ENCODE data around the gene RFX7.

Gene RFX7

DNA sequence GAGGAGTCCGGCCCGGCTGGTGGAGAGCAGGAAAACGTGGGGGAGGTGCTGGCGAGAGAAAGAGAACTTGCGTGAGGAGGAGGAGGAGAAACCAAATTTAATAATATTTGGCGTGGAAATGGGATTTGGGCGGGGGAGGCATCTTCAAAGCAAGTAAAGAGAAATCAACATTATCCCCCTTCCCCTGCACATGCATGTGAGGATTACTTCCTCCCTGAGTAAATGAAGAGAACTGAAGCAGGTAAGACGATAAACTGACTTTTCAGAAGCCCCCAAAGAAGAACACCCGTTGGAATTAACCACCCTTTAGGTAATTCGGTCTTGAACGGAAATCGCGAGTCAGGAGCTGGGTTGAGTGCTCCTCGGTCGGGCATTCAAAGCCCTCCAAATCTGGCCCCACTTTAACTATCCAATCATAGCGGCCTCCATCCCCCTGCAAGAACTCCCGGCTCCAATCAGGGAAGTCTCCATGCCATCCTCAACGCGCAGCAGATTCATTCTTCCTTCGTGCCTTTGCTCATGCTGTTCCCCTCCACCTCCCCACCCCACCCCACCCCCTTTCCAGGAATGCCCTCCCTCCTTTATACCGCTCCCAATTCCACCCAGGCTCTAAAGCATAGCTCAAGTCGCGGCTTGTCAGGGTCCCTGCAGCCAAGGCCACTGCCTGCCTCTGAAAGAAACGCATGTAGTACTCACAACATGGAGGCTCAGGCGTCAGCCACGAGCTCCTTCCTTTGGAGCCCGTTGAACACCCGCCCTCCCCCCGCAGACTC is 545 bp upstream of the RFX7 start:
- peak in 48 of 51 donors; percentile 14 to 88 (median 58) for DNase-seq

DNA sequence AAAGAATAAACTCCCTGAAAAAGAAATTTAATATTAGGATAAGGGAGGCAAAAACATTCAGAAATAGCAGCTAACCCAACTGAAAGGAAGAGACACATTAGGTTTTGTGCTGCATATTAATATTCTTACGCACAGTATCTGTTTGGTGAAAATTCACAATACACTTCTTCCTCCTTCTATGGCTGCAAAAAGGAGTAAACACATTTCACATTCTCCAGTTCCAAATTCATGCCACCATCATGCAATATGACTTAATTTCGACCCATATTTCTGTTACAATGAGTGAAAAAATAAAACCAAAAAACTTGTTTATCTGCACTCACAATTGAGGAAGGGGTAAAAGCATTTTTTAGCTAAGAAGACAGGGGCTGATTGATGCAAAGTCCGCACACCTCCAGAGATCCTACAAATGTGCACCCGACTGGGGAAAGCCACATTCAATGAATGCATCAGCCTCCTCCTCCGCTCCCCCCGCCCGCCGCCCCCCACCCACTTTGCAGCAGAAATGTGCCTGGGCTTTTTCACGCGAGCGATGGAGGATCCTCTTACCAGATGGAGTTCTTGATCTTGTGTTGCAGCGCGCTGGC is 1.0 kb downstream of the RFX7 start:
- peak in 4 of 51 donors; percentile 36 to 84 (median 61) for DNase-seq

DNA sequence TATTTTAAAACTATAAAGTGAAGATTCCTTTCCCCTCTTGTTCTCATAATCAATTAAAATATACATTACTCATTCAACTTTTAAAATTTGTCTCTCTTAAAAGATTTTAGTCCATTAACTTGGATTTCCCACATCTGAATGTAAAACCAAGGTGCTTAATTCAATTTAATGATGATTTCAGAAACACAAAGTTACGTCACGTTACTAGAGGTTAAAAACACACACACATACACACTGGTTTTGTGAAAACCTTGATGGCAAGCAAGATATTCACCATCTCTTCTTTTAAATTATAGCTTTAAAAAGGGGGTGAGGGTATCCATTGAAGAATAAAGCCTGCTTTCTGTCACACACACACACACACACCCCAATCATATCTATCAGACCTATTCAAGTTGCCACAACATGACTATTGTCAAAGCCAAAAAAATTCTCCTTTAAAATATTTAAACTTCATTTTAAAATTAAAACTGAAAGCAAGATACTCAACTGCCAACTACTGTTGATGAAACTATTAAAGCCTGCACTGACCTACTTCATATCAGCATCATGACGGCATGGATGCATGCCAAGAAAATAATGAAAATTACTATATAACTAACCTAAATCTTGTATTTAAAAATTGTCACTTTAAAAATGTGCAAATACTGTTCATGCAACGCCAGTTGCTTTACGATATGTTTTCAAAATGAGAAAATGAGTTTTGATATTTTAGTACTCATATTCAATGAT is 2.1 kb downstream of the RFX7 start:
- DNase-seq = no peak

DNA sequence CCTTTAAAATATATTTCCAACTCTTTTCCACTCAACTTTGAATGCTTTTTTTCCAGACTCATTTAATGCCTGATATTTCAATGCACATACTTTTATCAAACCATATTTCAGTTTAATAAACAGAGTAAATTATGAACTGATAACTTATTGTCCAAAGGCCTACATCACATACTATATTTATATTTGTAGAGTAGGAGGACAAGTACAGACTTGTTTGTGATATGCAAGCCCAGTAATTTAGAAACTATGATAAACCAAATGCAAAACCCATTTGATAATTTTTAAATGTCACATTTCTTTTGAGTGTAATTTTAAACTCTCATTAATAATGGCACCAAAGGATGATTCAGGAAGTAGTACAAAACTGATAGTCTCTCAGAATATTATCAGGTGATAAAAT is 3.3 kb downstream of the RFX7 start:
- no peak for DNase-seq

DNA sequence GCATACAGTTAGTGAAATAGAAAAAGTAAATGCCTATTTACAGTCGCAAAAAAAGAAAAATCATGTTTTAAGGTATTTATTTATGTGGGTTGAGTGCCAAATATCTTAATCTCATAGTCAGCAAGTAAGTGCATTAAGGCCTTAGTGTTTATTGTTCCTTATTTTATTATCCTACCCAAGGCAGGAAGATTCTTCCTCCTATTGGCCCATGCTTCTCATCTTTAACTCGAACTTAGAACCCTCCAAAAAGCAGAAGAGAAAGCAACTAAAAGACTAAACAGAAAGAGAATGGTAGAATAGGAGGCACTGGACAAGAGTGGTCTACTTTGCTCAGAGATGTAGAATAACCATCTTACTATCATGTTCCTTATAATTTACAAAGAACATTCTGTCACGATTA is 7.5 kb downstream of the RFX7 start:
- DNase-seq = no peak

DNA sequence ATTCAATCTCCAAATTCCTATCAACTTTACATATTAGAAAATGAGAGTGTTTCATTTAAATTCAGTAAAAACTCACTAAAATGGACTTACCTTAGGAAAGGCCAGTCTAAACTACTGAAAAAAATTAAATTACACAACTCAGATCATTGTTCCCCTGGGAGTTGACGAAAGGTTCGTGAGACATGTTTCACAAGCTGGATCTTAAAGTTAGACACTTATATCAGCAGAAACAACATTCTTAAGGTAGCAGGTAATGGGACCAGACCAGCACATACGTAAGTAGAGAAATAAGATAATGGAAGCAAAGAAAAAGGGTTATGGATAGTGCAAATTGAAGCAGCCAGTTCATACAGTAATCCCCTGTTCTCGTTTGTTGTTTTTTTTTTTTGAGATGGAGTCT is 8.9 kb downstream of the RFX7 start:
- DNase-seq = no peak

DNA sequence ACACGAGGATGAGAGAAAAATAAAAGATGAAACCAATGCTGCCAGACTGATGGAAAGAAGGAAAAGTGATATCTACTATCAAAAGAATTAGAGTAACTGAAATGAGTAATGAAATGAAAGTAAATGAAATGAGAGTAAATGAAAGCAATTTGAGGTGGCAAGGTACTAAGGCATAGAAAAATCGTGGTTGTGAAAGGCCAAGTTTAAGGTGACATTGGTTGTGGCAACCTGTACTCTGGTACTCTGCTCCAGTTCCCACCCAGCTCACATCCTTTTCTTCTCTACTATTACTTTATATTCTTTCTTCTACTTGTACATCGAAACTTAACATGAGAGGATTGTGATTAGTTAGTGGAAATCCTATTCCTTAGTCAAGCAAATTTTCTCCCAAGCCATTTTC is 10.1 kb downstream of the RFX7 start:
- no peak for DNase-seq

DNA sequence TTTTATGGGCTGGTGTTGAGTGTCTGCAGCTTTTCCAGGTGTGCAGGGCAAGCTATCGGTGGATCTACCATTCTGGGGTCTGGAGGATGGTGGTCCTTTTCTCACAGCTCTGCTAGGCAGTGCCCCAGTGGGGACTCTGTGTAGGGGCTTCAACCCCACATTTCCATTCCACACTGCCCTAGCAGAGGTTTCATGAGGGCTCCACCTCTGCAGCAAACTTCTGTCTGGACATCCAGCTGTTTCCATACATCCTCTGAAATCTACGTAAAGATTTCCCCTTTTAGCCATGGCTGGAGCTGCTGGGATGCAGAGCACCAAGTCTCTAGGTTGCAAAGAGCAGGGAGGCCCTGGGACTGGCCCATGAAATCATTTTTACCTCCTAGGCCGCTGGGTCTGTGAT is 11.6 kb downstream of the RFX7 start:
- no peak for DNase-seq

DNA sequence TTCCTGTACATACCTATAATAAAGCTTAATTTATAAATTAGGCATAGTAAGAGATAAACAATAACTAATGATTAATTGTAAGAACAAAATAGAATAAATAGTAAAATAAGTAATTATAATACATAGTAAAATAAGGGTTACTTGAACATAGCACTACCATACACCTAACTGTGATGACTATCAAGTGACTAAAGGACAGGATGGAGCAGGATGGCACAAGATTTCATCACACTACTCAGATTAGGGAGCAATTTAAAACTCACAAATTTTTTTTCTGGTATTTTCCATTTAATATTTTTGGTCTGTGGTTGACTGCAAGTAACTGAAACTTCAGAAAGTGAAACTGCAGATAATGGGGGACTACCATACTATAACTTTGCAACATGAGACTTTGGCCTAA is 14.8 kb downstream of the RFX7 start:
- no peak for DNase-seq

DNA sequence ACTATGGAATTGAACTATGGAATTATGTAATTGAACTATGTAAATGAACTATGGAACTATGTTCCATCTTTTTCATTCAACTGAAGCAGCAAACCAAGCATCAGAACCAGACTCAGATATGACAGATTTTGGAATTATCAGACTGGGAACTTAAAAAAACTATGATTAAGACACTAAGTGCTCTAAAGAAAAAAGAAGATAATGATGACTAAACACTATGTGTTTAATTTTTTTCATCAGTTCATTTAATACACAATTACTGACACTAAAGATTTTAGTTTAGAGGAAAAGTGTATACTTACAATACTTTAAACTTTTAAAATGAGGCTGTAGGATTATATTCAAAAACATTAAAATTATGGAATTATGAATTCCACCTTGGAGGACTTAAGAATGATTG is 15.3 kb downstream of the RFX7 start:
- DNase-seq = no peak

DNA sequence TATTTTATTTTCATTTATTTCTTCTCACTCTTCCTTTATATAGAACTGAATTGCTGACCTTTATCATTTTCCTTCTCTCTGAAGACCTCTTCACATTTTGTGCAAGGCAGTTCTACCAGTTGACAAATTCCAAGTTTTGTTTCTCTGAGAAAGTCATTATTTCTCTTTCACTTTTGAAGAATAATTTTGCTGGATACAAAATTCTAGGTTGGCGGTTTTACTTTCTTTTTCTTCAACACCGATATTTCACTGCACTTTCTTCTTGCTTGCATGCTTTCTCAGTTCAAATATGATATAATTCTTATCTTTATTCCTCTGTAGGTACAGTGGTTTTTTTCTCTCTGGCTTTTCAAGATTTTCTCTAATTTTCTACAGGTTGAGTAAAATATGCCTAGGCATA is 15.9 kb downstream of the RFX7 start:
- DNase-seq = no peak

DNA sequence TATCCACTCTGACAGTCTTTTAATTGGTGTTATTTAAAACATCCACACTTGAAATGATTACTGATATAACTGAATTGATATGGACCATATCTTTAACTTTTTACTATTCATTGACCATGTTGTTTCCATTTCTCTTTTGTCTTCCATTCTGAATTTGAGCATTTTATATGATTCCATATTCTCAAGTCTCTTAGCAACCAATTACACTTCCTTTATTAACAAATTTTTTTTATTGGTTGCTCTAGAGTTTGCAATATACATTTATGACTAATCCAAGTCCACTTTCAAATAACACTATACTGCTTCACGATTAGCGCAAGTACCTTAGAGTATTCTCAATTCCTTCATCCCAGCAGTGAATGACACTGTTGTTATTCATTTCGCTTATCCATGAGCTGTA is 16.4 kb downstream of the RFX7 start:
- no peak for DNase-seq

DNA sequence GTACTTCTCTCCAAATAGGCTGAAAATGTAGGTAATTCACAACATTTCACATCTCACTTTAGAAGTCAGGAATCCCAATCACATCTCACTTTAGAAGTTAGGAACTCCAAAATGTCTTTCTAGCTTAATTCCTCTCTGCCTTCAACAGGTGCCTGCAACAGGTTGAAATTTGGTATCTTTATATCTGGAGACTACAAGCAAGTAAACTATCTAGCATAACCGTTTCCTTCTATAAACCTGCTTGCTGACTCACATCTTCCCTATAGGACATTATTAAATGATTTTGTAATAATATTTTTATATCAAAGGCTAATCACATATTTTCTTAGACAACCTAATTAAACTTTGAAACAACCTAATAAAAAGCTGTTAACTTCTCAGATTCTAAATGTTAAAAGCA is 18.2 kb downstream of the RFX7 start:
- no peak for DNase-seq

DNA sequence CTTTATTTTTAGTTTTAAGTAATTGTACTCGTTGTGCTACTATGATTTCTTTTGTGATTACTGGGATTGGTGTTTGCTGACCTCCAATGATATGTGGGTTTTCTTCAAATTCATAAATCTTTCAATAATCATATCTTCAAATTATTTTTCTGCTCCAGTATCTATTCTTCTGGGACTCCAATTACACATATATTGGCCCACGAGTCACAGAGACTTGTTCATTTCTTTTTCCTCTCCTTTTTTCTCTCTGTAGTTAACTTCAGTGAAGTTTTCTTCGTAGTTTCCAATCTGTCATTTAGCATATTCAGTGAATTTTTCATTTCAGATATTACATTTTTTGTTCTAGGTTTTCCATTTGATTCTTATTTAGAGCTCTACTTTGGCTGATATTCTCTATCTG is 21.4 kb downstream of the RFX7 start:
- DNase-seq = no peak

DNA sequence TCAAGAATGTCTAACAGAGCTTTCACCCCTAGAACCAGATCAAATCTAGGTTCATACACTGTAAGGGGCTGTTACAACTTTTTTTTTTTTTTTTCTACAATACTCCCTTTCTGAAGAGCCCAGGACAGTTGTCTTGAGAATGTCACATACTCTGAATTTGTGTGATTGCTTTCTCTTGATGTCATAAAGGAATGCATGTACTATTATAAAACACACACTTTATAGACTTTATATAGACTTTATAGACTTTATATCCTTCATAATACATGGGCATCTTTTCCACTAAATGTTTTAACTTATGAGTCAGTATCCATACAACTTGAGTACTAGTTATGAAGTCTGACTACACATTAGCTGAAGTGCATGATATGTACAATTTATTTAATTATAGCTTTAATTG is 26.3 kb downstream of the RFX7 start:
- DNase-seq = no peak

DNA sequence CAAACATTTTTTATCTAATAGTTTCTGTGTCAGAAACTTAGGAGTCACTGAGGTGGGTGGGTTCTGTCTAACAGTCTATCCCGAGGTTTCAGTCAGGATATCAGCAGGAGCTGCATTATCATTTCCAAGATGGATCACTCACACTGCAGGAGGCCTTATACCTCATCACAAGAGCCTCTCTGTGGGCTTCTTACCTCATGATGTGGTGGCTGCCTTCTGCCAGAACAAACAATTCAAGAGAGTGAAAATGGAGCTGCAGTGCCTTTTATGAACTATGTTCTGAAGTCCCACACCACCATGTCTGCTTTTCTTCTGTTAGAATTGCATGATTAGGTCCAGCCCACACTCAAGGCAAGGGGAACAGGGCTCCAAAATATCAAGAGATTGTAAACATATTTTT is 27.9 kb downstream of the RFX7 start:
- DNase-seq = no peak

DNA sequence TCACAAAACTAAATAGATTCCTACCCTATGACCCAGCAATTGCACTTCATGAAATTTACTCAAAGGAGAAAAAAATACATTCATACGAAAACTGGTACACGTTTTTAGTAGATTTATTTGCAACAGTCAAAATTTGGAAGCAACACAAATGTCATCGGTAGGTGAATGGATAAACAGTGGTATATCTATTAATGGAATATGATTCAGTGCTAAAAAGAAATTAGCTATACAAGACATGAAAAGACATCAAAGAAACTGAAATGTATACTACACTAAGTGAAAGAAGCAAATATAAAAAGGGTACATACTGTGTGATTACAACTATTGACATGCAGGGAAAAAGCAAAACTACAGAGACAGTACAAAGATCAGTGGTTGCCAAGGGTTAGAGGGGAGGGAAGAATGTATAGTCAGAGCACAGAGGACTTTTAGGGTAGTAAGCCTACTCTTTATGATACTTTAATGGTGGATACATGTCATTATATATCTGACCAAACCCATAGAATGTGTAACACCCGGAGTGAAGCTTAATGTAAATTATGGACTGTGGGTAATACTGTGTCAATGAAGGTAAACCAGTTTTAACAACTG is 31.6 kb downstream of the RFX7 start:
- no peak for DNase-seq

DNA sequence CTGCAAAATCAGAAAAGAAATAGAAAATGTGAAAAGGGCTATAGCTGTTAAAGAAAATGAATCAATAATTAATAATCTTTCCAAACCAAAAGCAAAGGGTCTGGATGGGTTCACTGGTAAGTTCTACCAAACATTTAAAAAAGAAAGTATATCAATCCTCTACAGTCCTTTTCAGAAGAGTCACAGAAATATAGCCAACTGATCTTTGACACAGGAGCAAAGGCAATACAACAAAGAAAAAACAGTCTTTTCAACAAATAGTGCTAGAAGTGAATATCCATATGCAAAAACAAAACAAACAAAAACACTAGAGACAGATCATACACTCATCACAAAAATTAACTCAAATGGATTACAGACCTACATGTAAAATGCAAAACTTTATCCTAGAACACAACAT is 32.6 kb downstream of the RFX7 start:
- no peak for DNase-seq

DNA sequence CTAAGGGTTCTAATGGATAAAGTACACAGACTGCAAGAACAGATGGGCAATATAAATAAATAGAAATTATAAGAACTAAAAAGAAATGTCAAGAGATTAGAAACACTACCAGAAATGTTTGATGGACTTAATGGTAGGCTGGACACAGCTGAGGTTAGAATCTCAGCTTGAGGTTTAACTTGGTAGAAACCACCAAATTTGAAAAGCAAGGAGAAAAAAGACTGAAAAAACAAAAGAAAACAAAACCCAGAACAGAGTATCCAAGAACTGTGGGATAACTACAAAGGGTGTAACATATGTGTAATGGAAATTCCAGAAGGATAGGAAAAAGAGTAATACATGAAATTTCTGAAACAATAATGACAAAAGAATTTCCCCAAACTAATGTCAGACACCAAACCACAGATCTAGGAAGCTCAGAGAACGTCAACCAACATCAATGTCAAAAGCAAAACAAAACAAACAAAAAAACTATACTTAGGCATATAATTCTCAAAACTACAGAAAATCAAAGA is 35.0 kb downstream of the RFX7 start:
- no peak for DNase-seq

DNA sequence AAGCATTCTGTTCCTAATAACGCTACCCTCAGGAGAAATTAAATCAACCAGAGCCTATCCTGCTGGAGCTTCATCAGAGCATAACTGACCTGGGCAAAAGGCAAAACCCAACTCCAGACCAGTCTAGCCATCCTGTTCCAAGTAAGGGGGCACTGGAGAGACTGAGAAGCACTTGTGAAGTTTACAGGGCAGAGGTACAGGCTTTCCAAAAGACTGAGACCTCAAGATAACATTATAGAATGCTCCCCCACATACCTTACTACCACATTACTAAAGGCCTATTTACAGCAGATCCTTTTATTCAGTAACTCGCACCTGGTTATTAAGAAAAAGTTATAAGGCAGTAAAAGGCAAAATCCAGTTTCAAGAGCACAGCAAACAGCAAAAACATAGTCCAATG is 35.5 kb downstream of the RFX7 start:
- DNase-seq = no peak

DNA sequence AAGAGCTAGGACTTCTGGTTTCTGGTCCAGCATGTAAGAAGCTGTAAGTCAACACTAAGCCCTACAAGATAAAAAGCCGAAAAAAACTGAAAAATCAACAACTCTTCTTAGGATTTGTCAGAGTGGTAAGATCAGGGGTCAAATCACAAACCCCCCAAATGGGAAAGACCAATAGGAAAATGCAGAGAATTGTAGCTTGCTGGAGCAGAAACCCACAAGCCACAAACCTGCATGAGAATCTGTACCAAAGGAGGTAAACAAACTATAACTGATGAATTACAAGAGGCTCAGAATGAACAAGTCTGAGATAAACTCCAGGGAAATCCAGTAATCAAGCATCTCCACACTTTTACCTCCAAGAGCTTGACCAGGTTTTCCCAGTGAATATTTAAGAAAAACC is 36.0 kb downstream of the RFX7 start:
- no peak for DNase-seq

DNA sequence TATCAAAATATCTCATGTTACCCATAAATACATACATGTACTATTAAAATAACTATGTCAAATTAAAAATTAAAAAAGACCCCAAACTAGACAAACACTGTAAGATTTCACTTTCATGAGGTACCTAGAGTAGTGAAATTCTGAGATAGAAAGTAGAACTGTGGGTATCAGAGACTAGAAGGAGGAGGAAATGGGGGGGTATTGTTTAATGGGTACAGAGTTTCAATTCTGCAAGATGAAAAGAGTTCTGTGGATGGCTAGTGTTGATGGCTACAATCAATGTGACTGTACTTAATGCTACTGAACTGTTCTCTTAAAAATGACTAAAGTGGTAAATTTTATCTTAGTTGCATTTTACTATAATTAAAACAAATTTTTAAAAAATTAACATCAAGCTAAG is 36.6 kb downstream of the RFX7 start:
- no peak for DNase-seq

All from hypothalamus (tissue), 51 donors.